ENCODE results near the gene PTGFRN.

Gene PTGFRN

DNA sequence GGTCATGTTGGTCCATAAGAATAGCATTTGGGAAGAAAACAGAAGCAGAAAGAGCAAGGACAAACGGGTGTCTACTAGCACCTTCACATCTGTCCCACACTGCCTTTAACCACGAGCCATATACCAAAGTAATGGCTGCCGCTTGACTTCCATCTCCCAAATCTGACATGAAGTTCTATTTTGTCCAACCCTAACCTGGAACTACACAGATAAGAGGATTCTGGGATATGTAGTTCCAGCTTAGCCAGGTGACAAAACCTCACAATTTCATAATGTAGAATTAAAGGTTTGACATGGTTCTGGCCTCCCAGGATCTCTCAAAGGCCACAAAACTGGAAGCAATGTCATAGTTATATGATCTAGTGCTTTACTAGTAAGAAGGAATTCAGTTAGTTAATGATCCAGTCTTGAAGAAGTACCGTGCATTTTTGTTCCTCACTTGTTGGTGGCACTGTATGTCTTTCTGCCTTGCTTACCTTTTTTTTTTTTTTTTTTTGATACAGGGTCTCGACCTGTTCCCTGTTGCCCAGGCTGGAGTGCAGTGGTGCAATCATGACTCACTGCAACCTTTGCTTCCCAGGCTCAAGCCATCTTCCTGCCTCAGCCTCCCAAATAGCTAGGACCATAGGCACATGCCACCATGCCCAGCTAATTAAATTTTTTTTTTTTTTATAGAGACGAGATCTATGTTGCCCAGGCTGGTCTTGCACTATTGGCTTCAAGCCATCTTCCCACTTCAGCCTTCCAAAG, 17.5 kb downstream of the PTGFRN start:
- no peaks in the 10 kb centered on the region; the same call in none of the 2 replicates for H3K27me3 ChIP-seq (replicated peaks; ENCODE audit: control insufficient read depth, insufficient read depth, low read length)
- H3K36me3 ChIP-seq (ENCODE audit: control insufficient read depth, insufficient read depth, low read length), result no peaks in the 10 kb centered on the region
- TF ChIP-seq, protein P1, sequence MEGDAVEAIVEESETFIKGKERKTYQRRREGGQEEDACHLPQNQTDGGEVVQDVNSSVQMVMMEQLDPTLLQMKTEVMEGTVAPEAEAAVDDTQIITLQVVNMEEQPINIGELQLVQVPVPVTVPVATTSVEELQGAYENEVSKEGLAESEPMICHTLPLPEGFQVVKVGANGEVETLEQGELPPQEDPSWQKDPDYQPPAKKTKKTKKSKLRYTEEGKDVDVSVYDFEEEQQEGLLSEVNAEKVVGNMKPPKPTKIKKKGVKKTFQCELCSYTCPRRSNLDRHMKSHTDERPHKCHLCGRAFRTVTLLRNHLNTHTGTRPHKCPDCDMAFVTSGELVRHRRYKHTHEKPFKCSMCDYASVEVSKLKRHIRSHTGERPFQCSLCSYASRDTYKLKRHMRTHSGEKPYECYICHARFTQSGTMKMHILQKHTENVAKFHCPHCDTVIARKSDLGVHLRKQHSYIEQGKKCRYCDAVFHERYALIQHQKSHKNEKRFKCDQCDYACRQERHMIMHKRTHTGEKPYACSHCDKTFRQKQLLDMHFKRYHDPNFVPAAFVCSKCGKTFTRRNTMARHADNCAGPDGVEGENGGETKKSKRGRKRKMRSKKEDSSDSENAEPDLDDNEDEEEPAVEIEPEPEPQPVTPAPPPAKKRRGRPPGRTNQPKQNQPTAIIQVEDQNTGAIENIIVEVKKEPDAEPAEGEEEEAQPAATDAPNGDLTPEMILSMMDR (IDR thresholded peaks at IDR 0.05; ENCODE audit: insufficient read depth, low read length, poor library complexity, severe bottlenecking), result no peak
- H3K4me3 ChIP-seq (replicated peaks; ENCODE audit: low read depth, low read length), result no peak overlapping the region
- DNase-seq (ENCODE audit: extremely low read depth, insufficient read length), result no peak

DNA sequence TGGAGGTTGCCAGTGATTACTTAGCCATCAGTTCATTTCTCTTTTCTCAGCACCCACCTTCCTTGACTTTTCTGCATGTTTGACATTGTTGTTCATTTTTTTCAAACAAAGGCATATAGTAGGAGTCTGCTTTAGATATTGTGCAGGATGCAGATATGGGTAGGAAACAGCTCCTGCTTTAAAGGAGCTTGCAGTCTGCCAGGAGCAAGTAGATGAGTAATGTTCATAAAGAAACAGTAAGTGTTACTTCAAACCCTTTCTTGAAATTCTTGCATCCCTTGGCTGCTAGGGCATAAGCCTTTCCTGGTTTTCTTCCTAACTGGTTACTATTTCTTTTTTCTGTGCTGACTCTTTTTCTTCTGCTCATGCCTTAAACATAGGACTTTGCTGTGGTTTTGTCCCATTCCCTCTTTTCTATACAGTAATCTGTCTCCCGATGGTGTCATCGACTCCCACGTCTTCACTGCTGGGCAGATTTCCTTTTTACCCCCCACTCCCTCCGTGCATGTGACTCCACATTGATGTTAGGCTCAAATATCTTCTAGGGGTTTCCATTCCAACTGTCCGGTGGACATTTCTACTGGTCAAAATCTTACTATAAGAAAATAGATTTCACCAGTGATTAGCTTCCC, 20.4 kb downstream of the PTGFRN start:
- no peaks in the 10 kb centered on the region; the same call in 1 of the 2 replicates for H3K27me3 ChIP-seq (replicated peaks; ENCODE audit: control insufficient read depth, insufficient read depth, low read length)
- no peak overlapping the region for H3K4me3 ChIP-seq (replicated peaks; ENCODE audit: low read depth, low read length)
- no peak for DNase-seq (ENCODE audit: extremely low read depth, insufficient read length)
- H3K36me3 ChIP-seq (ENCODE audit: control insufficient read depth, insufficient read depth, low read length), result no peaks in the 10 kb centered on the region
- TF ChIP-seq, protein P1 (IDR thresholded peaks at IDR 0.05; ENCODE audit: insufficient read depth, low read length, poor library complexity, severe bottlenecking), result no peak

DNA sequence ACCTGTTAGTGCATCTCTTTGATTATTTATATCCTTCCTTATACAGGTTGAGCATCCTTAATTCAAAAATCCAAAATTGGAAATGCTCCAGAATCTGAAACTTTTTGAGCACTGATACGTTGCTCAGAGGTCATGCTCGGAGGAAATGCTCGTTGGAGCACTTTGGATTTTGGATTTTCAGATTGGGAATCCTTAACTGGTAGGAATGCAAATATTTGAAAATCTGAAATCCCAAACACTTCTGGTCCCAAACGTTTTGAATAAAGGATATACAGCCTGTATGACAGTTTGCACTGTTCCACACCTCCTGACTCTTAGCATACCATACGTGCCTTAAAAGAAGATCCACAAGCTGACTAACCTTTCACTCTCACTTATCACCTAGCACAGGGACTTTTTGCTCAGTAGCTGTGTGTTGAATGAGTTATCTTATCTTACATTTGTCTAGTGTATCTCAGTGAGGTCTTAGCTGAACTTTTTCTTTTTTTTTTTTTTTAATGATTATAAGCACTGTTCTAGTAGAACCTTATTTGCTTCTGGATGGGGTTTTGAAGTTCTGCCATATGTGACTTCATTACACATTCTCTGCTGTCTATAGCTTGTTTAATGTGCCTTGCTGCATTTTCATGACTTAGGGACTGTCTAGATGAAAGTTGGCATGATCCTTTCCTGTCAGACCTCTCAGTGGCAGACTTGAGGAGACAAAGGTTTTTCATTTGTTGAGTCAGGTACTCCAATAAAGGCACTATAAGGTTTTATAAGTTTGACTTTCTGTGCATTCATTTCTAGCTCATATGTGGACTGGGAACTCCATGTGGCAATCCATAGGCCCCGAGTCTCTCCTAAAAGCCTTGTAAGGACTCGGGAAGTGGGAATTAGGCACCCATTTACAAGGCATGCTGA, 21.6 kb downstream of the PTGFRN start:
- TF ChIP-seq, protein P1 (IDR thresholded peaks at IDR 0.05; ENCODE audit: insufficient read depth, low read length, poor library complexity, severe bottlenecking), result no peak
- Histone ChIP-seq H3K4me3 (replicated peaks; ENCODE audit: low read depth, low read length) (no peak overlapping the region), H3K27me3 (replicated peaks; ENCODE audit: control insufficient read depth, insufficient read depth, low read length) (no peaks in the 10 kb centered on the region), H3K36me3 (ENCODE audit: control insufficient read depth, insufficient read depth, low read length) (no peaks in the 10 kb centered on the region)
- no peak for DNase-seq (ENCODE audit: extremely low read depth, insufficient read length)

DNA sequence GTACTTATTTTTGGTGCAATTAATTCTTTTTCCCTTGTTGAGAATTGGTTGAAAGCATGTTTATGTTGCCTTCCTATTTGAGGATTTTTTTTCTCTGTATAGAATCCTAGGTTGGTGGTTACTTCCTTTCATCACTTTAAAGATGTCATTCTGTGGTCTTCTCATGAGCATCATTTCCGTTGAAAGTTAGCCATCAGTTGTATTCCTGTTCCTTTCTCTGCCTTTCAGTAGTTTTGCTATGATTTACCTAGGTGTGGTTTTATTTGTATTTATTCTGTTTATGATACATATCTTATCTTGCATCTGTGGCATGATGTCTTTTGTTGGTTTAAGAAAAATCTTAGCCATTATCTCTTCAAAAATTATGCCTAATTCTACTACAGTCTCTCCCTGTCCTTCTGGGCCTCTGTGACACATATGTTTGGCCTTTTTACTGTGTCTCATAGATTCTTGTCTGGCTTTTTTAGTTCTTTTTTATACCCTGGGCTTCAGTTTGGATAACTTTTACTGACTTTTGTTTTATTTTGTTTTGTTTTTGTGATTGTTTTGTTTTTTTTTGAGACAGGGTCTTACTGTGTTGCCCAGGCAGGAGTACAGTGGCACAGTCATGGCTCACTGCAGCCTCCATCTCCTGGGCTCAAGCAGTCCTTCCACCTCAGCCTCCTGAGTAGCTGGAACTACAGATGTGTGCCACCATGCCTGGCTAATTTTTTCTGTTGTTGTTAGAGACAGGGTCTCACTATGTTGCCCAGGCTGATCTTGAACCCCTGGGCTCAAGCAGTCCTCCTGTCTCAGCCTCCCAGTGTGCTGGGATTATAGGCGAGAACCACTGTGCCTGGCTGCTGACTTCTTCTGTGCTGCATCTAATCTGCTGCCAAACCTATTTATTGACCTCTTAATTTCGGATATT, 24.1 kb downstream of the PTGFRN start:
- TF ChIP-seq, protein P1 (IDR thresholded peaks at IDR 0.05; ENCODE audit: insufficient read depth, low read length, poor library complexity, severe bottlenecking), result no peak
- DNase-seq (ENCODE audit: extremely low read depth, insufficient read length), result no peak
- no peaks in the 10 kb centered on the region for H3K36me3 ChIP-seq (ENCODE audit: control insufficient read depth, insufficient read depth, low read length)
- H3K27me3 ChIP-seq (replicated peaks; ENCODE audit: control insufficient read depth, insufficient read depth, low read length), result no peaks in the 10 kb centered on the region
- no peak overlapping the region for H3K4me3 ChIP-seq (replicated peaks; ENCODE audit: low read depth, low read length)

DNA sequence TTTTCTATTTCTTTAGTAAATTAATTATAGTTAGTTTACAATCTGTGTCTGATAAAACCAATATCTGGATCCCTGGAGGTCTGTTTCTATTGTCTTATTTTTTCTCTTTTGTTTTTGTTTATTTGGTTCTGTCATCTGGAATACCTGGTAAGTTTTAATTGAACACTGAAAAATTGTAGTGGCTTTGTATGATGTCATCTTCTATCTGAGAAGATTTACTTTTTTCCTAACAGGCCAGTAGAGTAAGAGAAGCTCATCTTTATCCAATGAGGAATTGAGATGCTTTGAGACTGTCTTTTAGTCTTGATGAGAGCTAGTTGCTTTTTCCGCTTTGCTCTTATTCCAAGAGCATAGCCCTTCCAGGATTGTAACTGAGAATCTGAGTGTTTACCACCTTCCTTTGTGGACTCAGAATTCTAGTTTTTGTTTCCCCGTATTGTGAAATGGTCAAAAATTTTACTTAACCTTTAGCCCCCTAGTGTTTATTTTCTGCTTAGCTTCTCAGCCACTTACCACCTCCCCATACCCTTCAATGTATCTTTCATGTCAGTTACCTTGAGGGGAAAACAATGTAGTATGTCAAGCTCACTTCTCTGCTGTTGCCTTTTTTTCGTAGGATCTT, 25.0 kb downstream of the PTGFRN start:
- Histone ChIP-seq H3K4me3 (replicated peaks; ENCODE audit: low read depth, low read length) (no peak overlapping the region), H3K27me3 (replicated peaks; ENCODE audit: control insufficient read depth, insufficient read depth, low read length) (no peaks in the 10 kb centered on the region), H3K36me3 (ENCODE audit: control insufficient read depth, insufficient read depth, low read length) (no peaks in the 10 kb centered on the region)
- no peak for DNase-seq (ENCODE audit: extremely low read depth, insufficient read length)
- TF ChIP-seq, protein P1 (IDR thresholded peaks at IDR 0.05; ENCODE audit: insufficient read depth, low read length, poor library complexity, severe bottlenecking), result peak; percentile 54
